Caki2 (cell line): Measurements from ENCODE around the gene CROCC. TPM values are rescaled to one million over a fixed set of nuclear protein-coding genes. Genes with fewer than 3 reads are reported as not detected.

Experiments used
- DNase-seq: peaks from one replicate; pipeline ENCODE4 v3.0.0-alpha.2; 2015; ENCODE audit warnings: low read depth
- in situ Hi-C: cut with HindIII; loops from 2 replicates; pipeline ENCODE4 v1.10.0; 2016; ENCODE audit warnings: low sequenced_read_pairs, low pct_unique_long_range_greater_than_20kb, mixed read lengths
- total RNA-seq: library from RNA; depleted of rRNA; stranded (reverse); fragments of >200 nt; shearing (Covaris generic); gene quantifications from 2 replicates; pipeline ENCODE4 v1.2.3, GENCODE V29; 2014; ENCODE audit warnings: low replicate concordance

The CROCC gene
- total RNA-seq, 1 experiment from 2014 or later, result 8.0 TPM

GRCh38 chr1:16972189-16972895 is 50.6 kb downstream of the CROCC start:
- DNase-seq, result no peak
- in situ Hi-C loops, result no loop called here

- in situ Hi-C loops, result no loop called here
These were observed 51.5 kb downstream of the CROCC start for GRCh38 chr1:16973215-16973614.

GRCh38 chr1:16975211-16975610 is 53.5 kb downstream of the CROCC start:
- in situ Hi-C loops, result no loop called here
- no peak for DNase-seq

More at GRCh38 chr1:16973215-16973614, 51.5 kb downstream of the CROCC start:
- no peak for DNase-seq

- DNase-seq, result no peak
- in situ Hi-C loops, result no loop called here
These were observed 54.1 kb downstream of the CROCC start for GRCh38 chr1:16975838-16976237.

- in situ Hi-C loops, result no loop called here
These were observed 55.2 kb downstream of the CROCC start for GRCh38 chr1:16976966-16977365.

GRCh38 chr1:16977377-16977776 is 55.6 kb downstream of the CROCC start:
- in situ Hi-C loops, result no loop called here
- no peak for DNase-seq

More at GRCh38 chr1:16976966-16977365, 55.2 kb downstream of the CROCC start:
- DNase-seq, result no peak

GRCh38 chr1:16978139-16978538 is 56.4 kb downstream of the CROCC start:
- in situ Hi-C loops, result no loop called here
- DNase-seq, result no peak

GRCh38 chr1:16978567-16979474 is 57.1 kb downstream of the CROCC start:
- no peak for DNase-seq
- in situ Hi-C loops, result no loop called here

- DNase-seq, result no peak
These were observed 58.0 kb downstream of the CROCC start for GRCh38 chr1:16979475-16980327.

GRCh38 chr1:16980473-16981268 is 58.9 kb downstream of the CROCC start, which contains the start of gene MFAP2:
TSS of gene MFAP2 (minus strand) at chr1:16980620. CDS start at chr1:16978273, 2,347 bp downstream.
- in situ Hi-C loops, result no loop called here
- no peak for DNase-seq

More at GRCh38 chr1:16979475-16980327, 58.0 kb downstream of the CROCC start:
- in situ Hi-C loops, result no loop called here

GRCh38 chr1:16981269-16981849 is 59.6 kb downstream of the CROCC start:
- in situ Hi-C loops, result no loop called here
- no peak for DNase-seq

- no peak for DNase-seq
- in situ Hi-C loops, result no loop called here
These were observed 61.2 kb downstream of the CROCC start for GRCh38 chr1:16982902-16983301.

GRCh38 chr1:16983649-16984048 is 61.9 kb downstream of the CROCC start:
- no peak for DNase-seq
- in situ Hi-C loops, result no loop called here

- in situ Hi-C loops, result no loop called here
- no peak for DNase-seq
These were observed 63.0 kb downstream of the CROCC start for GRCh38 chr1:16984717-16985116.

GRCh38 chr1:16986113-16986512 is 64.4 kb downstream of the CROCC start:
- in situ Hi-C loops, result no loop called here
- no peak for DNase-seq

GRCh38 chr1:16986560-16986959 is 64.8 kb downstream of the CROCC start:
- no peak for DNase-seq
- in situ Hi-C loops, result no loop called here

GRCh38 chr1:16986962-16987361 is 65.2 kb downstream of the CROCC start:
- DNase-seq, result no peak
- in situ Hi-C loops, result no loop called here
